Stimulated activated CD4-positive, alpha-beta T cell treated with anti-CD3 and anti-CD28 coated beads, Interleukin-1b, Interleukin-23, amount 100 ng/mL, for 48 hours (primary cell): ENCODE measurements around the gene NT5C.
A peak's percentile ranks its signal among the peaks of the same experiment; 100 is the strongest.

ENCODE experiments used
- DNase-seq: peaks from one replicate; pipeline ENCODE4 v3.0.0-alpha.2; 2020

The NT5C gene

DNA sequence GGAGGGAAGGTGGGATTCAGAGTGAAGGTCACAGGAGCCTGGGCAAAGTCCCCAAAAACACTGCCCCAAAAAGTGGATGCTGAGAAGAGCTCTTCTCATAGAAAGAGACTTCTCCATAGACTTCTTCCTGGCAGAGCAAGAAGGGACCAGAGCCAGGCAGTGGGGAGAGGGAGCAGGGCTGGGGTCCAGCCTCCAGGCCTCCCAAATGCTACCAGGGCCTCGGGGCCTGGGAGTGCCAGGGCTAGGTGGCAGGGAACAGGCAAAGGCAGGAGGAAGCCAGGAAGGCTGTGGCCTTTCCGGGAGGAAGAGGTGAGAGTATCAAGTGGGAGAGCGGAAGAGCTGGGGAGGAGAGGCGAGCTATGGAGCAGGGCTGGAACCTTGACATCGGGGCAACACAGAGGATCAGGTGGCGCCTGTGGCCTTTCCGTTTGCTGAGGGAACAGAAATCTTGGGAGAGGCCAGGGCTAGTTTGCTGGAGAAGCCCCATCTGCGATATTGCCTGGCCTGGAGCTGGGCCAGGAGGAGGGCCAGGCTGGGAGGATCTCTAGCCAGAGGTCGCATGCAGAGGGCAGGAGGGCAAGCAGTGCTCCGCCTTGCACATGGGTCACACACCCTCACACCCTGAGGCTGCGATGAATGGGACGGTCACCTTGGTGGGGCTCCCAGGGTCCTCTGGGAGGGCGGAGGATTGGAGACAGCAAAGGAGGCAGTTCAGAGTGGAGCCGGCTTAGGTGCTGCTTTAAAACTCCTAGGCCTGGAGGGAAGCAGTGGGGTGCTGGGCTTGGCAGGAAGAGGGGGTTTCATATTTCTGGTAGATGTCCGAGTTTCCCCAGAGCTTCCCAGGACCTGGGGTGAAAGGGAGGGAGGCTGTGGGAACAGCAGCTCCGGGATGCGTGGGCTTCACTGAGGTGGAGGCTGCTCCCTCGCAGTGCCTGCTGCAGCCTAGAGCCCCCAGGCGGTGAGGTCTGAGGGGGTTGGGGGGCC, 40.4 kb downstream of the NT5C start:
- DNase-seq = no peak

DNA sequence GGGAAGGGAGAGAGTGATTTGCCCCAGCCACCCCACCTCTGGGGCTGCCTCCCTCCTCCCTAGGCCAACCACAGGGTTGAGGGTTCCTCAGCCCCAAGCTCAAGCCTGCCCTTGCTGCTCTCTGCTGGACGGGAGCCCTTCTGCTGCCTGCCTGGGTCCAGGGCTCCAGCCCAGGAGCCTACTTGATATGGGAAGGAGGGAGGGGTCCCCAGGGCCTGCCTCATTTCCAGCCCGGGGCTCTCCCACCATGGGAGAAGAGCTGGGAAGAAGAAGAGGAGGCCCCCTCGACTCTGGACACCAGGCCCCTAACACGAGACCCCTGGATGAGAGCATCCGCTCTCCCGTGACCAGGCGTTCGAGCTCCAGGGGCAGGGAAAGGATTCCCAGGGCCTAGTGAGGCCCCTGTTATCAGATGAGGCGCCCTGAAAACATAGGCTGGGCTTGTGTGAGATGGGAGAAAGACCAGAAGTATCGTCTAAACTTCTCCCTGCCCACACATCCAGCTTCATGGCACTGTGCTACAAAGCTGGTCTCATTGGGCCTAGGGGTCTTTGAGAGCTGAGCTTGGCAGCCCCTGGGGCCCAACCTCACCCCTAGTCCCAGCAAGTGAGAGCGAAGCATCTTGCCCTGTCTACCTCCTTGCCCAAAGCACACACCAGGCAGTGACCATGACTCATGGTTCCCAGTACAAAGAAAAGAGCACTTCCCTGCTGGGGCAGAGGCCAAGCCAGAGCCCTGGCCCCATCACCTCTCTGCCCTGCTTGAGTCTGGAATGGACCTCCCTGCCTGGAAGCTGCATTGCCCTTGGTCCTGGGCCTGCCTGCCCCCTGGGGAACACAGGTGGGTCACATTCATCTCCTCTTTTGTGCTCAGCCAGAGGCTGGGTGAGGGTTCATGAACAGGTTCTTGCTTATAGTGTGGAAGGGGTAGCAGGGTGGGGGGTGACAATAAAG, 42.8 kb downstream of the NT5C start:
- DNase-seq = peak; percentile 22

DNA sequence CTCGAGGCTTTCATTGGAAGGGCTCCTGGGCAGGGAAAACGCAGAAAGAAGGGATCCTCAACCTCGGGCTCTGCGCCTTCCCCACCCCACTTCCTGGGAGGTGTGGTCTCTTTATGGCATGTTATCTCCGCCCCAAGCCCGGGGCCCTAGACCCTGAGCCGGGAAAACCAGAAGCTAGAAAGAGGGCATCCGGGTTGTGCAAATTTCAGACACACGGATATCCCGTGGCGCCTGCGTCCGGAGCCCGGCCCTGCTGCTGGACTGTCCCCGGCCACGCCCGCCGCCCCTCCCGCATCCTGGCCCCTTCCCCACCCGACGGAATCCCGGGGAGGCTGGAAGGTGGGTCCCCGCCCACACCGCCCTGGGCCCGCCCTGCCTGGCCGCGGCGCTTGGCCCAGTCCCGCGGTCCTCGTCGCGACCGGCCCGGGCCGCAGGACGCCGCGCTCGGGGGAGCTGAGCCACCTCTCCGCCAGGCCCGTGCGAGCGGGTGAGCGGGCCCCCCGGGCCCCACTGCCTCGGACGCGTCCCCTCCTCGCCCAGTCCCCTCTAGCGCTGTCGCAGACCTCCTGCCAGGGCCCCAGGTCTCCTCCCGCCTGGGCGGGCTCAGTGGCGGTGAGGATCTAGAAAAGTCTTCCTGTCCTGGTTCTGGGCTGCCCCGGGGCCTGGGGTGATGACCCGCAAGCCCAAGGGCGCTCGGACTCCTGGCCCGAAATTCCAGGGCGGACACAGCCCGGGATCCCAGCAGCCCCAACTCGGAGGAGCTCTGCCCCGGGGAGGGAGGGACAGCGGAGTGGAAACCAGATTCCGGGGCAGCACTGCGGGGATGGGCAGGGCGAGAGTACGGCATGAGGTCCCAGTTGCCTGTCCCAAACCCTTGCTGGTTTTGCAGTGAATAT, 43.7 kb downstream of the NT5C start, which contains the start of gene SLC16A5:
SLC16A5 (plus strand) TSS at position 397 of the 896 bp plus-strand sequence. CDS start 5,683 bp downstream, outside the sequence.
- peak; percentile 23 for DNase-seq

DNA sequence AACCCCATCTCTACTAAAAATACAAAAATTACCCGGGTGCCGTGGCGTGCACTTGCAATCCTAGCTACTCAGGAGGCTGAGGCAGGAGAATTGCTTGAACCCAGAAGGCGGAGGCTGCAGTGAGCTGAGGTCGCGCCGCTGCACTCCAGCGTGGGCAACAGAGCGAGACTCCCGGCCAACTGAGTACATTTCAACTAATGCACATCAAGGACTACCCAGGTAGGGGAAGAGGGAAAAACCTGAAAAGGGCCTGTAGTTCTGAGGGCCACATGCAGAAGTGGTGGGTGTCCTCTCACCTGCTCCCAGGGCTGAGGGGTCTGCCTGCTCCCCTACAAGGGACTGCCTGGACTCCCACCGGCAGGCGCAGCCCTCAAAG, 44.4 kb downstream of the NT5C start:
- DNase-seq = no peak

DNA sequence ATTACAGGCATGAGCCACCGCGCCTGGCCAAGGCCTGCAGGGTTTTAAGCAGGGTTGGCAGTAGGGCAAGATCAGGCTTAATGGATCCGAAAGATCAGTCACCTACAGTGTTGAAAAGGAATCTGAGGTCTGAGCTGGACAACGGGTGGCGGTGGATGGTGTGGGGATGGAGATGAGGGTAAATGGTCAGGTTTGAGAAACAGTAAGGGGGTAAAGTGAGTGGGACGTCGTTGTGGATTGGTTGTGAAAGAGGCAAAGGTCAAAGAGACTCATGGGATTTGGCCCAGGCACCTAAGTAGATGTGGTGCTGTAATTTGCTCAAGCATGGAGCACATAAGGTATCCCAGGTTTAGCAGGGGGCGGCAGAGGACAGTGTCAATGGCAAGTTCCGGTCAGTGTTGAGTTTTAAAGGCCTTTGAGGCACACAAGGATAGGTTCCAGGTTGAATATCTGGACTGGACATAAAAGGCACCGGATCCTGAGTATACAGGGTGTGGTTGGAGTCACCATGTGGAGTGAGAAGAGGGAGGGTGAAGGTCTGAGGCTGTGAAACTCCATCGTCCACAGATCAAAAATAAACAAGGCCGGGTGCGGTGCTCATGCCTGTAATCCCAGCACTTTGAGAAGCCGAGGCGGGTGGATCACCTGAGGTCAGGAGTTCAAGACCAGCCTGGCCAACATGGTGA, 44.9 kb downstream of the NT5C start:
- DNase-seq = no peak

DNA sequence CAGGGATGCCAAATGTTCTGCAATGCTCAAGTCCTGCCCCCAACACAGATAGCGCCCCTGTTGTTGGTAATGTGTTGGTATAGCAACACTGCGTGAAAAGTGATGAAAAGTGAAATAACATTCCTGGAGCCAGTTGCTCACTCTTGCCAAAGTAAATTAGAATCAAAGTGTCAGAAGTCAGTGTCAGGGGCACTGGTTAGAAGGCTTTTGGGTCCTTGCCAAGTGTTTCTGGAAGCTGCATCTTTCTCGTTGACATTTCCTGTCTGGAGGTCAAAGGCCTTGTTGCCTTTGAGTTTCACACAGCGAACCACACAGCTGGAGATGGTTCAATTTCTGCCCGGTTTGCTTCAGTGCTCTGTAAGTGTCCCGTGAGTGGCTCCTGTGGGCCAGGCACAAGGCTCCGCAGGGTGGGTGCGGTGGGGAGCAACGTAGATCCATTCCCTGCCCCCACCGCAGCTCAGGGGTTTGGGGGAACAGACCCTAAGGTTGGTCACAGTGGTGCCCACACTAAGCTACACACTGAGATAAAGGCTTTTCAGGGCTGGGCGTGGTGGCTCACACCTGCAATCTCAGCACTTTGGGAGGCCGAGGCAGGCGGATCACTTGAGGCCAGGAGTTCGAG, 47.4 kb downstream of the NT5C start:
- DNase-seq = no peak

DNA sequence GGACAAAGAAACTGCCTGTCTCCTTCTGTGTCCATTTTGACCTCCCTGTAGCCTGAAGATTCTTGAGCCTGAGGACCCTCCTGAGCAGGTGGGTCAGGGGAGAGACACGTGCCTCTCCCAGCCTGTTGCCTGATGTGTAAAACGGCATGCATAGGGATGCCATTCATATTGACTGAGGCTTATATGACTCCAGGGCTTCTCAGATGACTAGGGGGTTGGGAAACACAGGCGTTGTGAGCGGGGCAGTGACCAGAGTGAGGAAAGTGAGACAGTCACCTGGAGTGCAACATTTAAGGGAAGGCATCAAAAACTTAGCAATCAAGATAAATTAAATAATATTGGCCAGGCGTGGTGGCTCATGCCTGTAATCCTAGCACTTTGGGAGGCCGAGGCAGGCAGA, 48.9 kb downstream of the NT5C start:
- no peak for DNase-seq

DNA sequence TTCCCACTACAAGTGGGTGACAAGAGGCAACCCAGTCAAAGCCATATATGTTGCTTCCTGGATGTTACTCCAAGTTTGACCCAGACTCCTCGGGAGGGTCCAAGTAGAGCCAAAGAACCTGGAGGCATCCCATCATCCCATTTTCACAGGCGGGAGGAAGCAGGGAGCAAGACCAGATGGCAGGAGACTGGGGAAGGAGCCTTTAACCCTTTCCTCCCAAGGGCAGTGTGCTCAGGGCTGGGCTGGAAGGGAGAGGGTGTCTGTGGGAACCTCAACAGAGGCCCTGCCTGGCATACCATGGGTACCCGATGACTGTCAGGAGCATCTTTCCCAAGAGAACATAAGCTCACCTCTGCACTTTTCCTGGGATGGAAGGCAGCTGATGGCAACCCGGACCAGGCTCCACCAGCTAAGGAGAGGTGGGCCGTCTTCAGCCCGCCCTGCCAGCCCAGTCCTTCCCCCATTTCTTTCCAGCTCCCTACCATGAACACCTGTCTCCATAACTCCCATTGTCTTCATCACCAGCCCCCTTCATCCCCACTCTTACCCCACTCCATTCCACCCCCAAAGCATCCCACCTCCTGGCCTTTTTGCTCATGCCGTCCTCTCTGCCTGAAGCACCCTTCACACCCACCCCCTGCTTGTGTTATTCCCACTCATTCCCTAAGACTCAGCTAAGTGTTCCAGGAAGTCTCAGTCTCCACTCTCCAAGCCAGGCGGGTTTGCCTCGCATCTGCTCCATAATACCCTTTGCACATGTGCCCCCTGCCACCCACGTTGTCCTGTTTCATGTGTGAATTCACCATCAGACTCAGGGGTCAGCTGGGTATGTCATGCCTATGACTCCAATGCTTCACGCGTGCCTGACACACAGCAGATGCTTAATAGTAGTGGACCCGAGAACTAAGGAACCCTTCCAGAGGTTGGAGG, 49.7 kb downstream of the NT5C start:
- no peak for DNase-seq
